ENCODE measurements around the gene APOBEC3G. TPM values are rescaled to one million over a fixed set of nuclear protein-coding genes. Genes with fewer than 3 reads are reported as not detected.
"Not testable (repeated sequence)": the region's sequence is repeated elsewhere in the genome, so short reads cannot be mapped to it uniquely, and the experiment has no call there.

The APOBEC3G gene
- total RNA-seq, 3 donors from 2014 or later: 23.4 to 51.5 (median 39.1) TPM

- H3K36me3 Mint-ChIP-seq (ENCODE audit: insufficient read depth); H3K9me3 Mint-ChIP-seq; H3K27me3 Mint-ChIP-seq (ENCODE audit: low read depth); ATAC-seq; DNase-seq: not testable (repeated sequence)
- Mint-ChIP-seq H3K4me3 (peak overlapping the region; percentile 91), H3K4me1 (ENCODE audit: low read depth) (peaks cover 61% of the 10 kb centered on the region)
These were observed 2.1 kb downstream of the APOBEC3G start for GRCh38 chr22:39079054-39079637.

GRCh38 chr22:39080052-39080762, 3.1 kb downstream of the APOBEC3G start:
- no peak for ATAC-seq
- Mint-ChIP-seq H3K9me3 (no peaks in the 10 kb centered on the region), H3K27me3 (ENCODE audit: low read depth) (no peaks in the 10 kb centered on the region), H3K36me3 (ENCODE audit: insufficient read depth) (peaks cover 10% of the 10 kb centered on the region), H3K4me1 (ENCODE audit: low read depth) (peaks cover 58% of the 10 kb centered on the region), H3K4me3 (peak overlapping the region; percentile 91)
- DNase-seq: no peak

- Mint-ChIP-seq H3K36me3 (ENCODE audit: insufficient read depth) (peaks cover 10% of the 10 kb centered on the region), H3K27me3 (ENCODE audit: low read depth) (no peaks in the 10 kb centered on the region), H3K9me3 (no peaks in the 10 kb centered on the region), H3K4me3 (peak overlapping the region; percentile 53), H3K4me1 (ENCODE audit: low read depth) (peaks cover 57% of the 10 kb centered on the region)
- no peak for ATAC-seq
- no peak for DNase-seq
These were observed 3.9 kb downstream of the APOBEC3G start for GRCh38 chr22:39081016-39081415.

- DNase-seq (no peak), ATAC-seq (no peak)
- H3K27me3 Mint-ChIP-seq (ENCODE audit: low read depth): no peaks in the 10 kb centered on the region
- peak overlapping the region; percentile 7 for H3K4me3 Mint-ChIP-seq
- H3K4me1 Mint-ChIP-seq (ENCODE audit: low read depth): peaks cover 57% of the 10 kb centered on the region
- no peaks in the 10 kb centered on the region for H3K9me3 Mint-ChIP-seq
- H3K36me3 Mint-ChIP-seq (ENCODE audit: insufficient read depth): peaks cover 12% of the 10 kb centered on the region
These were observed 4.5 kb downstream of the APOBEC3G start for GRCh38 chr22:39081598-39081997.

GRCh38 chr22:39083212-39084165, 6.4 kb downstream of the APOBEC3G start:
- H3K27me3 Mint-ChIP-seq (ENCODE audit: low read depth): no peaks in the 10 kb centered on the region
- H3K9me3 Mint-ChIP-seq: no peaks in the 10 kb centered on the region
- ATAC-seq: no peak
- H3K4me1 Mint-ChIP-seq (ENCODE audit: low read depth): peaks cover 61% of the 10 kb centered on the region
- no peak overlapping the region for H3K4me3 Mint-ChIP-seq
- H3K36me3 Mint-ChIP-seq (ENCODE audit: insufficient read depth): peaks cover 14% of the 10 kb centered on the region
- DNase-seq: no peak

GRCh38 chr22:39084666-39085065, 7.6 kb downstream of the APOBEC3G start:
- Mint-ChIP-seq H3K9me3 (no peaks in the 10 kb centered on the region), H3K27me3 (ENCODE audit: low read depth) (no peaks in the 10 kb centered on the region), H3K4me3 (no peak overlapping the region), H3K36me3 (ENCODE audit: insufficient read depth) (peaks cover 14% of the 10 kb centered on the region), H3K4me1 (ENCODE audit: low read depth) (peaks cover 68% of the 10 kb centered on the region)
- DNase-seq: no peak
- no peak for ATAC-seq

- DNase-seq: no peak
- no peak for ATAC-seq
- Mint-ChIP-seq H3K4me3 (no peak overlapping the region), H3K9me3 (no peaks in the 10 kb centered on the region), H3K4me1 (ENCODE audit: low read depth) (peaks cover 72% of the 10 kb centered on the region), H3K36me3 (ENCODE audit: insufficient read depth) (peaks cover 6% of the 10 kb centered on the region), H3K27me3 (ENCODE audit: low read depth) (no peaks in the 10 kb centered on the region)
These were observed 10.0 kb downstream of the APOBEC3G start for GRCh38 chr22:39087098-39087497.

- no peaks in the 10 kb centered on the region for H3K9me3 Mint-ChIP-seq
- DNase-seq (no peak), ATAC-seq (no peak)
- no peaks in the 10 kb centered on the region for H3K27me3 Mint-ChIP-seq (ENCODE audit: low read depth)
- no peak overlapping the region for H3K4me3 Mint-ChIP-seq
- H3K4me1 Mint-ChIP-seq (ENCODE audit: low read depth): peaks cover 73% of the 10 kb centered on the region
- H3K36me3 Mint-ChIP-seq (ENCODE audit: insufficient read depth): peaks cover 6% of the 10 kb centered on the region
These were observed 11.0 kb downstream of the APOBEC3G start for GRCh38 chr22:39087881-39088684.

- Mint-ChIP-seq H3K4me1 (ENCODE audit: low read depth) (peaks cover 68% of the 10 kb centered on the region), H3K4me3 (no peak overlapping the region), H3K36me3 (ENCODE audit: insufficient read depth) (peaks cover 4% of the 10 kb centered on the region), H3K27me3 (ENCODE audit: low read depth) (no peaks in the 10 kb centered on the region), H3K9me3 (no peaks in the 10 kb centered on the region)
- ATAC-seq (no peak), DNase-seq (no peak)
These were observed 11.6 kb downstream of the APOBEC3G start for GRCh38 chr22:39088685-39089032.

- Mint-ChIP-seq H3K27me3 (ENCODE audit: low read depth) (no peaks in the 10 kb centered on the region), H3K36me3 (ENCODE audit: insufficient read depth) (peaks cover 4% of the 10 kb centered on the region), H3K9me3 (no peaks in the 10 kb centered on the region), H3K4me1 (ENCODE audit: low read depth) (peaks cover 75% of the 10 kb centered on the region), H3K4me3 (peak overlapping the region; percentile 60)
- no peak for DNase-seq
- ATAC-seq: no peak
These were observed 12.9 kb downstream of the APOBEC3G start for GRCh38 chr22:39089928-39090327.

GRCh38 chr22:39090426-39091064, 13.5 kb downstream of the APOBEC3G start:
- peak; percentile 82 to 87 for ATAC-seq
- Mint-ChIP-seq H3K27me3 (ENCODE audit: low read depth) (no peaks in the 10 kb centered on the region), H3K36me3 (ENCODE audit: insufficient read depth) (peaks cover 4% of the 10 kb centered on the region), H3K4me3 (peak overlapping the region; percentile 60), H3K4me1 (ENCODE audit: low read depth) (peaks cover 80% of the 10 kb centered on the region), H3K9me3 (no peaks in the 10 kb centered on the region)
- DNase-seq: peak; percentile 76

GRCh38 chr22:39091126-39092081, 14.3 kb downstream of the APOBEC3G start:
- Mint-ChIP-seq H3K4me3 (peak overlapping the region; percentile 55), H3K27me3 (ENCODE audit: low read depth) (no peaks in the 10 kb centered on the region), H3K36me3 (ENCODE audit: insufficient read depth) (peaks cover 2% of the 10 kb centered on the region), H3K9me3 (no peaks in the 10 kb centered on the region), H3K4me1 (ENCODE audit: low read depth) (peaks cover 84% of the 10 kb centered on the region)
- DNase-seq (no peak), ATAC-seq (no peak)

All from activated T-cell treated with anti-CD3 and anti-CD28 coated beads, Interleukin-2, amount 50 U/mL, for 4 hours (primary cell).